ENCODE data around the gene SDC3. TPM values are rescaled to one million over a fixed set of nuclear protein-coding genes. Genes with fewer than 3 reads are reported as not detected.

SDC3 gene
- total RNA-seq, 1 experiment from 2014 or later: 7.7 TPM

- Histone ChIP-seq H3K27me3 (replicated peaks; ENCODE audit: insufficient read depth, low read depth, low read length, poor library complexity) (peaks cover 81% of the 10 kb centered on the region), H3K36me3 (ENCODE audit: insufficient read depth, low read length, poor library complexity, severe bottlenecking) (no peaks in the 10 kb centered on the region), H3K4me1 (ENCODE audit: insufficient read depth, low read length, poor library complexity, severe bottlenecking) (no peaks in the 10 kb centered on the region), H3K9me3 (ENCODE audit: low read depth, low read length, poor library complexity, severe bottlenecking) (no peaks in the 10 kb centered on the region), H3K4me3 (ENCODE audit: low read depth, low read length, poor library complexity, severe bottlenecking) (no peak overlapping the region), H3K27ac (ENCODE audit: low read depth, low read length, poor library complexity, severe bottlenecking) (no peak overlapping the region)
- intact Hi-C loops (cut with micrococcal nuclease; ENCODE audit: unreplicated experiment): no loop called here
- ChIA-PET POLR2A (ENCODE audit: low non-redundant PET) (no interaction called here), CTCF (interaction anchor here (0.7 to 0.8 kb wide), 2 partner anchors 35 to 493 kb away, joined by 3 to 7 read pairs; no protein-coding TSS in a partner anchor)
- BruUV-seq (replicated peaks): no TSS peak
- TF ChIP-seq EZH2 (IDR thresholded peaks at IDR 0.05; ENCODE audit: borderline replicate concordance, low read depth, low read length, poor library complexity, severe bottlenecking) (no peak), CTCF (conservative IDR thresholded peaks at IDR 0.05; ENCODE audit: low read depth, low read length) (no peak)
- DNase-seq (ENCODE audit: low spot score): peak; percentile 63
Measured at GRCh38 chr1:30842697-30843354, 65.7 kb downstream of the SDC3 start.

- DNase-seq (ENCODE audit: low spot score): no peak
- H3K36me3 ChIP-seq (ENCODE audit: insufficient read depth, low read length, poor library complexity, severe bottlenecking): no peaks in the 10 kb centered on the region
- no TSS peak for BruUV-seq (replicated peaks)
- H3K27ac ChIP-seq (ENCODE audit: low read depth, low read length, poor library complexity, severe bottlenecking): no peak overlapping the region
- TF ChIP-seq CTCF (conservative IDR thresholded peaks at IDR 0.05; ENCODE audit: low read depth, low read length): no peak
- no peaks in the 10 kb centered on the region for H3K9me3 ChIP-seq (ENCODE audit: low read depth, low read length, poor library complexity, severe bottlenecking)
- ChIA-PET CTCF (no interaction called here), POLR2A (ENCODE audit: low non-redundant PET) (interaction anchor here (0.7 kb wide), 1 partner anchor 8 kb away, joined by 4 read pairs; no protein-coding TSS in a partner anchor)
- H3K27me3 ChIP-seq (replicated peaks; ENCODE audit: insufficient read depth, low read depth, low read length, poor library complexity): peaks cover 76% of the 10 kb centered on the region
- intact Hi-C loops (cut with micrococcal nuclease; ENCODE audit: unreplicated experiment): no loop called here
- no peaks in the 10 kb centered on the region for H3K4me1 ChIP-seq (ENCODE audit: insufficient read depth, low read length, poor library complexity, severe bottlenecking)
- H3K4me3 ChIP-seq (ENCODE audit: low read depth, low read length, poor library complexity, severe bottlenecking): no peak overlapping the region
Measured at GRCh38 chr1:30840904-30841598, 67.5 kb downstream of the SDC3 start.

GRCh38 chr1:30839827-30840359, 68.7 kb downstream of the SDC3 start:
- Histone ChIP-seq H3K4me1 (ENCODE audit: insufficient read depth, low read length, poor library complexity, severe bottlenecking) (no peaks in the 10 kb centered on the region), H3K27ac (ENCODE audit: low read depth, low read length, poor library complexity, severe bottlenecking) (no peak overlapping the region), H3K27me3 (replicated peaks; ENCODE audit: insufficient read depth, low read depth, low read length, poor library complexity) (peaks cover 64% of the 10 kb centered on the region), H3K36me3 (ENCODE audit: insufficient read depth, low read length, poor library complexity, severe bottlenecking) (no peaks in the 10 kb centered on the region), H3K4me3 (ENCODE audit: low read depth, low read length, poor library complexity, severe bottlenecking) (no peak overlapping the region), H3K9me3 (ENCODE audit: low read depth, low read length, poor library complexity, severe bottlenecking) (no peaks in the 10 kb centered on the region)
- CTCF ChIA-PET: no interaction called here
- no TSS peak for BruUV-seq (replicated peaks)
- TF ChIP-seq CTCF (conservative IDR thresholded peaks at IDR 0.05; ENCODE audit: low read depth, low read length) (no peak), EZH2 (IDR thresholded peaks at IDR 0.05; ENCODE audit: borderline replicate concordance, low read depth, low read length, poor library complexity, severe bottlenecking) (no peak)
- POLR2A ChIA-PET (ENCODE audit: low non-redundant PET): interaction anchor here (0.7 kb wide), 1 partner anchor 9 kb away, joined by 4 read pairs; no protein-coding TSS in a partner anchor
- no peak for DNase-seq (ENCODE audit: low spot score)
- intact Hi-C loops (cut with micrococcal nuclease; ENCODE audit: unreplicated experiment): no loop called here
